HG03196 (cell line): ENCODE results near the gene SH3BP5.
A peak's percentile ranks its signal among the peaks of the same experiment; 100 is the strongest.

Experiments used
- ATAC-seq: cut with Tn5 transposase; IDR thresholded peaks from one replicate; pipeline ENCODE4 v1.9.1; 2021; ENCODE audit not compliant: unreplicated experiment

Gene SH3BP5

GRCh38 chr3:15207836-15208504 is 124.4 kb downstream of the SH3BP5 start:
- no peak for ATAC-seq

DNA sequence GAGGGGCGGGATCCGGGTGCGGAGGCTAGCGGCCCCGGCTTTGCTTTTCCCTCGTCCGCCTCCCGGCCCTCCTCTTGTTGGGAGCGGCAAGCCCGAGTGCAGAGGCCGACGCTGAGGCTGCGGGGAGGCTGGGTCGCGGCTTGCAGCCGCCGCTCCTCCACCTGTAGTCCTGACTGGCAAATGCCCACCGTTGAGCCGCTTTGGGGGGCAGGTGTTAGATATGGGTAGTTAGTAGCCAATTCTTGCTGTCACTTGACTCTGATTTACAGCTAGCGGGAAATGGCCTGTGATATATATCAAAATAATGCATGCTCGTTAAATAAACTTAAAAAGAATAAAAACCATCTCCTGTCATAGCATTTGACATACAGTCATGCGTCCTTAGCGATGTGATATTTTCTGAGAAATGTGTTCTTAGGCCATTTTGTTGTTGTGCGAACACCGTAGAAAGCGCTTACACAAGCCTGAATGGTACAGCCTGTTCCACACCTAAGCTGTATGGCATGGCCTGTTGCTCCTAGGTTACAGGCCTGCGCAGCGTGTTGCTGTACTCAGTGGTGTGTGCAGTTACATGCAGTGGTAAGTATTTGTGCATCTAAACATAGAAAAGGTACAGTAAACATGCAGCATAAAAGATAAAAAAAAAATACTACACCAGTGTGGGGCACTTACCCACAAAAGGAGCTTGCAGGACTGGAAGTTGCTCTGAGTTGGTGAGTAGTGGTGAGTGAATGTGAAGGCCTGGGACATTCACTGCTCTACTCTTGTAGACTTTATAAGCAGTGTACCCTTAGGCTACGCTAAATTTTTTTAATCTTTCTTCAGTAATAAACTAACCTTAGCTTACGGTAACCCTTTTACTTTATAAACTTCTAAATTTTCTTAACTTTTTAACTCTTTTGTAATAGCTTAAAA is 125.5 kb downstream of the SH3BP5 start:
- peak; percentile 29 for ATAC-seq

DNA sequence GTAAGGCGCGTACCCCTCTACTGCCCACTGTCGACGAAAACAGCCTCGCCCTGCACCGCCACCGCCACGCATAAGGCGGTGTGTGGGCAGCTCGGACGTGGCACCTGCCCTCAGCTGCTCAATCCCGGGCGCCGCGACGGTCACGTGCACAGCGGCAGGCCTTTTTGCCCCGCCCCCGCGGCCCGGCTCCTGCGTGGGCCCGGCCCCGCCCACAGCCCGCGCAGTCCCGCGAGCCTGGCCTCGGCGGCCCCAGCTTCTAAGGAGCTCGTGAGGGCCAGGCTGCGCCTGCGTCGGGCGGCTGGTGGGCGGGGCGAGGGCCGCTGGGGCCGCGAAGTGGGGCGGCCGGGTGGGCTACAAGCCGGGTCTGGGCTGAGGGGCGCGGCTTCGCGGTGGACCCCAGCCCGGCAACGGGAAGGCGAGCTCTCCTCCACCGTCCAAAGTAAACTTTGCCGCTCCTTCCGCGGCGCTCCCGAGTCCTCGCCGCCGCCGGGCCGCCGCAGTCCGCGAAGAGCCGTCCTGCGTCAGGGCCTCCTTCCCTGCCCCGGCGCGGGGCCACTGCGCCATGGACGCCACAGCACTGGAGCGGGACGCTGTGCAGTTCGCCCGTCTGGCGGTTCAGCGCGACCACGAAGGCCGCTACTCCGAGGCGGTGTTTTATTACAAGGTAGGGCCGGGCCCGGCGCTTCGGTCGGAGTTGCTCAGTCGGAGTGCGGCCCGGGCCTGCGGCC is 126.3 kb downstream of the SH3BP5 start, which contains the start of gene CAPN7:
TSS of gene CAPN7 (plus strand) at position 313 of the 728 bp plus-strand sequence. CDS start at position 563, 250 bp downstream.
- ATAC-seq, result peak; percentile 89

DNA sequence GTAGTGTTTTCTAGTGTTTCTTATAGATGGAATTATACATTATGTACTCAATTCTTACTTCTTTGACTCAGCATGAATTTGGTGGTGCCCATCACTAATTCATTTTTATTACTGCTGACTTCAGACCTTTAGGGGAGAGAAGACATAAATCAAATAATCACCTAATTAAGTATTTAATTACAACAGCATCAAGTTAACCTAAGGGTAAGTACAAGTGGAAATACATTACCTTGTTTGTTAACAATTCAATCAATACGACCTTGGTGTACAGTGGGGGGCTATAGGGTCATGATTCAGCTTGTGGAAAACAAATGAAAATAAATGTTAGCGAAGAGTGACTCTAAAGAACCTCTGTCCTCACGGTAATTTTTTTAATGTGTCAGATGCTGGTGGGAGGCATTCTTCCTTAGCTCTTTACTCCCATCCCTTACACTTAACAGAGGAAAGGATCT is 126.9 kb downstream of the SH3BP5 start:
- no peak for ATAC-seq
